Hepatic stellate cell (primary cell): ENCODE results near the gene CCDC187.

Source experiments
- DNase-seq: peaks from one replicate; pipeline ENCODE4 v3.0.0; 2011; ENCODE audit warnings: low spot score

CCDC187 gene

DNA sequence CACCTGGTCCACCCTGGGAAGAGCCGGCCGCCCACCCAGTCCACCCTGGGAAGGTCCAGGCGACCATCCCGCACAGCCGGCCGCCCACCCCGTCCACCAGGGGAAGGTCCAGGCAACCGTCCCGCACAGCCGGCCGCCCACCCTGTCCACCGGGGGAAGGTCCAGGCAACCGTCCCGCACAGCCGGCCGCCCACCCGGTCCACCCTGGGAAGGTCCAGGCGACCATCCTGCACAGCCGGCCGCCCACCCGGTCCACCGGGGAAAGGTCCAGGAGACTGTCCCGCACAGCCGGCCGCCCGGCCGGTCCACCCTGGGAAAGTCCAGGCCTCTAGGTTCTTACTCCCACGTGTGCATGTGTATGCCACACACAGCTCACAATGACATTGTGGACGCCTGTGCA is 51.6 kb downstream of the CCDC187 start:
- no peak for DNase-seq

DNA sequence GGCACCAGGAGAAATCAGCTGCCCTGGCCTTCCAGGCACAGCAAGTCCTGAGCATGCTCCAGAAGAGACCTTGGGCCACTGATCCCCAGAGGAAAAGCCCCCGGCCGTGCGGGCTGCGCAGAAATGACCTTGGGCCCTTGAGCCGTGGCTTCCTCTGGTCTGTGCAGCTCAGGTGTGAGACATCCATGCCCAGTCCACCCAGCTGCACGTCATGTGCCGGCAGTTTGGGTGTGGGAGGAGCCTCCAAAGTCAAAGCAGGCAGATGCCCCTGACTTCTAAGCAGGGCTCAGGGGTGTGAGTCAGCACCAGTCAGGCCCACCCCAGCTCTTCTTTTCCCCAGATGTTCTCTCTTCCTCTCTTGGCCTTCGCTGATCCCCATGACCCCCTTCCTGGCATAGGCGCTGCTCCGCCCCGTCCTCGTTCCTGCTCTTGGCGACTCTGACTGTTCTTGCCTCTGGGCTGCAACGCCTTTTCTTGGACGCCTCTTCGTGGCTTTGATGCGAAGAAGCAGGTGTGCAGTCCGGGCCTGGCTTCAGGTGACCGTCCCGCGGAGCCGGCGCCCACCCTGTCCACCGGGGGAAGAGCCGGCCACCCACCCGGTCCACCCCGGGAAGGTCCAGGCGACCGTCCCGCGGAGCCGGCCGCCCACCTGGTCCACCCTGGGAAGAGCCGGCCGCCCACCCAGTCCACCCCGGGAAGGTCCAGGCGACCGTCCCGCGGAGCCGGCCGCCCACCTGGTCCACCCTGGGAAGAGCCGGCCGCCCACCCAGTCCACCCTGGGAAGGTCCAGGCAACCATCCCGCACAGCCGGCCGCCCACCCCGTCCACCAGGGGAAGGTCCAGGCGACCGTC is 52.4 kb downstream of the CCDC187 start:
- no peak for DNase-seq

DNA sequence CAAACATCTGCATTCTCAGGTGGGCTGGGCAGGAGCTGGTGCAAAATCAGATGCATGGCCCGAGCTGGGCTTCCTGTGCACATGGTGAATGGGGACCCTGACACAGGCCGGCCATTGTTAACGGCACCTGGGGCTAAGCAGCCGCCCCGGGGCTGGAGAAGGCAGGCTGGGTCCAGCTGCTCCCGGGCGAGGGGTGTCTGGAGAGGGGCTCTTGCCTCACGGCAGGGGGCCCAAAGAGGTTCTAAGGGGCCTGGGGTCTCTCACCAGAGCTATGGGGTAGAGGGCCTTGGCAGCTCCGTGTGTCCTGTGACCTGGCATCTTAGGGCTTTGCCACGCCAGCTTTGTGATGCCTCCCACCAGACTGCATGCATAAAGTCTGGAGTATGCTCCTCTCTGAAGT is 53.2 kb downstream of the CCDC187 start:
- no peak for DNase-seq

DNA sequence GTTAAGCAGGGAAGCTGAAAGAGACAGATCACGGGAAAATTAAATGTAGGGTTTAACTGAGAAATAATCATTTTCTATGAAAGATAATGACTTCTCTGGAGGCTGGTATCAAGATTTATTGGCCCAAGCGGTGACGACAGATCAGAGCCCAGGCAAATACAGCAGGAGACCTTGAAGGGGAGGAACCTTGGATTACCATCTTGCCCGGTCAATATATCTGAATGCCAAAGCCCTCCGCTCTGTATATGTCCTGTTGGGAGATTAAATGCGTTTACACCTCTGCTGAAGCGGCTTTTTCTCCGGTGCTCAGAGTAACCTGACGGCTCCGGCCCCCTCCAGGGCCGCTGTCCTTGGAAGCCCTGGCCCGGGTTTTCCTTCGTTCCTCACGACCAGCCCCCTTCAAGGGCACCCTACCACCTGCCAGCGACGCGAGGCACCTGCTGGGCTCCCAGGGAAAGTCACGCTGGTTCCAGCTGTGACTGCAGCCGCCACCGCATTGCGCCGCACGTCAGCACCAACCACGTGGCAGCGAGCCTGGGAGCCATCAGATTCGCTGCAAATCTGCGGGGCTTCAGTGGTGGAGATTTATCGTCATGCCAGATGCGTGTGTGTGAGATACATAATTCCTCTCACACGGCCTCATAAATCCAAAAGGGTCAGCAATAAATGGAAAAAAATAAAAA is 53.9 kb downstream of the CCDC187 start:
- no peak for DNase-seq

DNA sequence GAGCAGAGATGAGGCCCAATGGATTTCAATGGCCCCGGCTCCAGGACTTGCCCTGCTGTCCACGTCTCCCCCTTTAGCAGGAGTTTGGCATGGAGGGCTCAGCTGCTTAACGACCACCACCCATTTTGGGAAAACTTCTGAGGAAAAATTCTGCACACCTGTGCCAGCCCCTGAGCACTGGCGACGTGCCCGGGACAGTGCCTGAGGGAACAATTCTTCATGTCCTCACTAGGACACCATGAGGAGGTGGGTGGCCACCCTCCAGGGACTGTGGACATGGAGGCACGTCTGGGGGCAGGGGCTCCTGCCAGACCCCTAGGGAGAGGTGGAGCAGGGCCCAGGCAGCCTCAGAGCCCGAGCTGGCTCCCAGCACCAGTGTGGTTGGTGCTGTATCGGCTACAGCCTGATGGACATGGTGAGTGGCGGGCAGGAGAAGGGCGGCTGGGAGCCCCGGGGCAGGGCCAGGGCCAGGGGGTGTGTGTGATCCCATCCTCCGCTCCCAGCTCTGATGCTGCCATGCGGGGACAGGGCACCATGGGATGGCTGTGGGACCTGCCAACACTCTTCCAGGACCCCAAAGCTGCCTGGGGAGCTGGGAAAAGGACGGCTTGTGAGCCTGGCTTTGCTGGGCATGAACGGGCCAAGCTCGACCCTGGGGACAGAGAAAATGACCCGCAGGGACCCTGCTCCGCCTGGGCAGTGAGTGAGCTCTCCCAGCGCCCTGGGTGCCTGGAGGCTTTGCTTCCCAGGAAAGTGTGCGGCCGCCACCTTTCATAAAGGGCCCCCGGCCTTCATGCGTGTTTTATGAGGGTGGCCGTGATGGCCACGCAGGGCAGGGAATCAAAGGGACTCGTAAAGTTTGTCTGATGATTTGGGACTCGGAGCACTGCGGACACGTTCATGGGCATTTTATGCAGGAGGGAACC is 54.7 kb downstream of the CCDC187 start:
- no peak for DNase-seq

DNA sequence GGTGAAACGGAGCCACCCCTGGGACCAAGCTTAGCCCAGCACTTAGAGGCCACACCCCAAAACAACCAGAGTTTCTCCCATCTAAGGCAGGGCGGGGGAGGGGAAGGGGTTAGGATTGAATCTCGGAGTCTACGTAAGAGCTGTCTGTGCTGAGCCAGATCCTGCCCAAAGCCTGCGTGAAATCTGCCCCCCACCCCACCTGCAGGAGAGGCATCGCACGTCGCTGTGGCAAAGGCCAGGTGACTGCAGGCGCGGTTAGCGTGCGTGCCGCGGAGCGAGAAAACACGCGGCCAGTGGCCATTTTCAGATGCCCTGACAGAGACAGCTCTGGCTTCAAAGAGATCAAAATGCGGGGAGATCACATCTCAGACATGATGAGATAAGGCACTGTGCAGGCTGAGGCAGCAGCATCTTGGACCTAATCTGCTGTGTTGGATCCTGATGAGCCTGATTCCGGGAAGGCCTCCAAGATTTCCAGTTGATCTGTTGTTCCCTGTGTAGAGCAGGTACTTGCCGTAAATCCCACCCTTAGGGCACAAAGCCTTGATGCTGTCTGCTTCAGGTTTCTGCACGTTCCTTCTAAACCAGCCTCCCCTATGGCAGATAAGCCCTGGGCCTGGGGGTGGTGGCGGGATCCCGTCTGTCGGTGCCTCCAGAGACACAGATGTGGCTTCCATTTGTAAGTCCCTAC is 55.8 kb downstream of the CCDC187 start:
- no peak for DNase-seq

DNA sequence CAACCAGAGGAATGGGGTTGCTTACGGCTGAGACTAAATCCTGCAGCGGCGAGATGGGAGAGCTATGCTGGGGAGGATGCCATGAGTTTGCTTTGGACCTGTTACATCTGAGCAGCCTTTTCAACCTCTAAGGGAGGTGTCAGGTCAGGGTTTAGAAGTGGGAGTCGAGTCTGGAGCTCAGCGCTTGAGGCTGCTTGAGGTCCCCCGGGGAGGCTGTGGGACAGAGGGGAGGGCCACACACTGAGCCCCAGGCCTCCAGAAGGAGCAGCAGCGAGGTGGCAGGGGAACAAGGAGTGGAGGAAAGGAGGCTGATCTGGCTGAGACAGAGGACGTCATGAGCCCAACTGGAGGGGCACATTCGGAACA is 56.4 kb downstream of the CCDC187 start:
- DNase-seq: no peak

DNA sequence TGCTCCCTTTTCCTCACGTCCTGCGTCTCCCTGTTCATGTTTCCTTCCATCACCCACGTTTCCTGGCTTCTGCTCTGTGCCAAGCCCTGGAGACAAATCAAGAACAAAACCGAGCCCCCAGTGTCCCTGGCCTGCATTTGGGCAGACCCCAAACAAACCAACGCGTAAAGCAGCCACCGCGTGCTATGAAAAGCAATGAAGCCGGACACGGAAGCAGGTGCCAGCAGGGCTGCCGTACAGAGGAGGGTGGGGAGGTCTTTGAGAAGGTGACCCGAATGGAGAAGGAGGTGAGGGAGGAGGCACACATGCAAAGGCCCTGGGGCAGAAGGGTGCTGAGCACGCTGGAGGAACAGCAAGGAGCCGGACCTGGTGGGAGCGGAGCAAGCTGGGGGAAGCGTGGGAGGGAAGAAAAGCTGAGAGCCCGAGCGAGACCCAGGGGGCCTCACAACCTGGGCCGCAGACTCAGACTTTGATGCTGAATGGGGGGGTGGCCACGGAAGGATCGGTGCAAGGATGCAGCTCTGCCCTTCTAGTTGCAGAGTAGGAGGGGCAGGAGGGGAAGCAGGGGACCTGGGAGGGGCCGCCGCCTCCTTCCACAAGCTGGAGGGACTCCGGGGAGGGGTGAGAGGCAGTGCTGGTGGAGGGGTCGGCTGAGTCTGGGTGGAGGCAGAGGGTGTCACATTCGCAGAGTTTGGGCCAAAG is 56.9 kb downstream of the CCDC187 start:
- no peak for DNase-seq

DNA sequence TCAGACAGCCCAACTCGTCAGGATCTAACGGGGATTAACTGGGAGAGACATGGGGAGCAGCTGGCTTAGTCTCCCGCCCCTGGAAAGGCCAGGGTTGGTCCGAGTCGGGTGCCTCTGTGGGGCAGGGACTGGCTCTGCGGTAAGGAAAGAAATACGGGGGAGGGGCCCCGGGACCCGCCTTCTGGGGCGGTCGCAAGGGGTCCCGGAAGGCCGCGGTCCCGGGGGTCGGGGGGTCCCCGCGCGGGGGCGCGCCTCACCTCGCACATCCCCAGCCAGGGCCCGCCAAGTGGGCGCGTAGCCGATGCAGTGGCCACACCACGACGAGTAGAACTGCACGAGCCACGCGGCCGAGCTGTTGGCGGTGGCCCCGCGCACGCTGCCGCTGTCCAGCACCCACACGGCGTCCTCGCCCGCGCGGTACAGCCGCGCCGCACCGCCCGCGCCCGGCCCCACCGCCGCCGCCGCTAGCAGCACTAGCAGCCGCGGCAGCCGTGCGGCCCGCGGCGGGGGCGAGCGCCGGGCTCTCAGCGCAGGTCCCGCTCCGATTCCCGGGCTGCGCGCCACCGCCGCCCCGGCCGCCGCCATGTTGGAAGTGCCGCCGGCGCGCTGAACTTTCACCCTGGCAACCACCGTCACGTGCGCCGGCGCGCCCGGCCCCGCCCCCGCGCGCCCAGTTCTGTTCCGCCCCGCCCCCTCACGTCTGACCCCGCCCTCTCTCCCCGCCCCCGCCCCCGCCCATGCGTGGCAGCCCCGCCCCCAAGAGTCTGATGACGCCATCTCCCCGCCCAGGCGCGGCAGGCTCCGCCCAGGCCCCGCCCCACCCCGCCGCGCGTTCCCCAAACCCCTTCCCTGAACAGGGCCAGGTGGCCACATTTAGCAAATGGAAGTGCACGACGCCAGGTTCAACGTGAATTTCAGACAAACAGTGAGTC is 58.4 kb downstream of the CCDC187 start, which contains the start of gene QSOX2:
QSOX2 (minus strand) TSS at position 594 of the 932 bp plus-strand sequence; CDS start at position 585, 9 bp downstream.
- DNase-seq: peak; percentile 88

DNA sequence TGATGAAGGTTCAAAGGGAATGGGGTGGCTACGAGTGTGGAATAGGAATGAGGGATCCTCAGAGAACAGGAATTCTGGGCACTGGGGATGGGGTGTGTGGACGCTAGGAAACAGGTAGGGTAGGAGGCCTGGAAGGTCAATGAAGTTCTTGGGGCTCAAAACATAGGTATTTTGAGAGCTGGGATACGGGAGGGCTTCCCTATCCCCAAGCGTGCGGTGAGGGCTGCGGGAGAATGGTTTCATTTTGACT is 59.0 kb downstream of the CCDC187 start:
- DNase-seq: no peak

DNA sequence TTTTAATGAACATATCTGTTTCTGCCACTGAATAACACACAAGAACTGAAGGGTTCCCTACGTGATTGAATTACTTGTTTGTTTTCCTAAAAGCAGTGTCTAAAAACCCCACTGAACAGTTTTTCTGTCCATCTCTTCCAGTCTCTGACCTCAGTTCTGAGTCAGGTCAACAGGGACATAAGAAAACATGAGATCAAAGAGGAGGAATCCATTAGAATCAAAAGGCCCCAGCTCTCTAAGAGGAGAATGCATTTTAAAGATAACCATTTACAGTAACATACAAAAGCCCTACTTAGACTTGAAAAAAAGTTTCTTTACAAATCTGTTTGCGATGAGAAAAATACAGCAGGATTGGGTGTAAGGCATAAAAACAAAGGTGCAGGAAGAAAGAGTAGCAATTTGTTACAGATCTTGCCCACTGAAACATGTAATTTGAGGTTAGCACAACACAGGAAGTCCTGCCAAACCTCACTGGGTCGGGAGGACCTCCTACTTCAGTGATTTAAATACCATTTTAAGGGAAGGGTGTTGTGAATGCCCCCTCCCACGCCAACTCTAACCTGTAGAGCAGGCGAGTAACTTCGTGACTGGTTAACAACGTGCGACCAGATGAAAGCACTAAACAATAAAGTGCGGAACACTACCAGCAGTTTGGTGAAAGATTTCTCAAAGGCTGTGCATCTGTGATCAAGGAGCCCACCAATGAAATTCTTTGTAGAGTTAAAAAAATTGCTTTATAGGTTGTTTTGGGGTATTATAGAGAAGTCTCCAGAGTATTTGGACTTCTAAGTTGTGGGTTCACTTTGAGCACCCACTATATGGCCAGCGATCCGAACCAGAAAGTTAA is 59.5 kb downstream of the CCDC187 start:
- no peak for DNase-seq

DNA sequence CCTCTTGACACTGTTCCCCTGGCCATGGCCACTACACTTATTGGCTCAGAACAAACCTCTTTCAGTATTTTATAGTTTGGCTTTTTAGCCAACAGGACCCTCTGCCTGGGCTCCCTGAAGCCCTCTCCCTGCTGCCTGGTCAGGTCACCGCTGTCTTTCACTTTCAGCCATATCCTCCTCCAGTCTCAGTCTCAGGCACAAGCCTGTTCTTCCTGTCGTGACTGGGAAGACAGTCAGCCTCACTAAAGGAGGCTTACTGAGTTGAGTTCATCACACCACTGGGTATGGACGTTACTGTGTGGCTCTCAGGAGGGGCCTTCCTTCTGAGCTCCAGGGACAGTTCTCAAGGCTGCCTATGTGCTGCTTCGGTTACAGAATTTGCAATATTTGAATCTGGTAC is 60.3 kb downstream of the CCDC187 start:
- DNase-seq: no peak

DNA sequence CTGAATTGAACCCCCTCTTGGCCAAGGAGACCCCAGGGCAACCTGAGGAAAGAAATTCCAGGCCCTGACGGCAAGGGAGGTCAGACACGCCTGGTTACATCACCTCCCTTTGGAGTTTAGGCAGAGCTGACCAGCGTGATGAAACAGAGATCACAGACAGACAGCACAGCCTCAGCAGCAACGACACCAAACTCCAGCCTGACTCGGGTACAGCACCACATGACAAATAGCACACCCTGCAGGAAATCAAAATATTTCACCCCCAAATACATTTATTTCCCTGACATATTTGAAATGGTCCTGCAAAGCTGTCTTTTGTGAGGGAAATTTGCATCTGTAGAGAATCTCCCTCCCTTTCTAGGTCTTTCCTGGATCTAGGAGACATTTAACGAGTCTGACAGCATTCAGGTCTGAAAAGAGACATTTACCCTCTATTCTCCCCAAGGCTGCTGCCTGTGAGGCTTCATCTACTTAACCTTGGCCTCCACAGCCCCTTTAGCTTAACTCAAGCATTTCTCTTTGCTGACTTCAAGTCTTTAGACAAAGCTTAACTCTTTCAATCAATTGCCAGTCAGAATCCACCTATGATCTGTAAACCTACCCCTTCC is 60.9 kb downstream of the CCDC187 start:
- DNase-seq: no peak

DNA sequence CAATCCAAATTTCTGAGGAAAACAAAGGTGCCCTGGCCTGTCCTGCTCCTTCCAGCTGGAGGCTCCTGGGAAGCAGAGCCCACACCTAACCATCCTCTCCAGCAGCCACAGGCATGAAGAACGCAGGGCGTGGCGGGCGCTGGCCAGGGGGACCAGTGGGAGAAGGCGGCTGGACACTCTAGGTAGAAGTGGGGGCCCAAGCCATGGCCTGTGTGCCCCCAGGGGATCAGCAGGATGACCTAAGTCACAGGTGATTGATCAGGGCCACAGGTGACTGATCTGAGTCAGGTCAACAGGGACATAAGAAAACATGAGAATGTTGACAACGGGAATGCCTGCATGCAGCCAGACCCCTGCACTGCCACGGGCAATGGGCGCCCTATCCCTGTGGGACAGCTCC is 61.6 kb downstream of the CCDC187 start:
- DNase-seq: no peak

DNA sequence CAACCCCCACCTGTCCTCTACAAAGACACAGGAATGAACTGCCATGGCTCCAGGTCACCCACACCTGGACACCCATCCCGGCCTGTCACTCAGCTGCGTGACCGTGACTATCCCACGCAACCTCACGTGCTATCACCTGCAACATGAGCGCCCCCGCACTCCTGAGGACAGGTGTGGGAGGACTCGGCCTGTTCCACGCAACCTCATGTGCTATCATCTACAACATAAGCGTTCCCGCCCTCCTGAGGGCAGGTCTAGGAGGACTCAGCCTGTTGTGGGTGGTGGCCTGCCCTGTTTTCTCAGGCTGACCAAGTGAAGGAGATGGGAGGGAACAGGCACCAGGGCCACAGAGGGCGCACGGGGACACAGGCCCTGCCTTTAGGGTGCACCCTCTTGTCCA is 62.4 kb downstream of the CCDC187 start:
- no peak for DNase-seq

DNA sequence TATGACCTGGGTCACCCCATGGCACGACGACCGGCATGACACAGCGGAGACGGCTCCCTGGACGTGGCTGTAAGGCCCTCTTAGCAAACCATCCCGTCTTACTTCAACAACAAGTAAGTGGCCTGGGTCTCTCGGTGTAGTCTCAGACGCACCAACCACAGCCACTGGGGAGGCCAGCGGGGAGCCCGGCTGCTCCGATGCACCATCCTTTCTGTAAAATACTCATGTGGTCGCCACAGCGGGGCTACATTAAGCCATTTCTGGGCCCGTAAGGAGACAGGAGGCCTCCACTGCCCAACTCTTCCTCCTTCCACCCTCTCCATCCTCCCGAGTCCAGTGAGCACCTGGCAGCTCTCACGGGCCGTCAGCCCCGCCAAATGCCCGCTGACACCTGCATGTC is 63.0 kb downstream of the CCDC187 start:
- DNase-seq: no peak

DNA sequence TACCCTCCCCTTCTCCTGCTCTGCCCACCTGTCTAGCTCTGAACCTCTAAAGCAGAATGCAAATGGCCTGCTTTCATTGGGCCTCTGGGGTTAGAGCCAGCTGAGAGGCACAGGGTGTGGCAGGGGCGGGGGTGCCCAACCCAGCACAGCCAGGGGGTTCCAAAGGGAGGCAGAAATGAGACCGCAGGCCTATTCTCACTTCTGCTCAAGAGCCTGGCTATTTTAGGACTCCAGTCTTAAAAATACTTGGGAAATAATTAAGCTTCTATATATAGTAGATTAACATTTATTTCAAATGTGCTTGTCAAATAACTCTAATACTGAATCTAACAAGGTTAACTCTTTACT is 63.9 kb downstream of the CCDC187 start:
- DNase-seq: no peak

DNA sequence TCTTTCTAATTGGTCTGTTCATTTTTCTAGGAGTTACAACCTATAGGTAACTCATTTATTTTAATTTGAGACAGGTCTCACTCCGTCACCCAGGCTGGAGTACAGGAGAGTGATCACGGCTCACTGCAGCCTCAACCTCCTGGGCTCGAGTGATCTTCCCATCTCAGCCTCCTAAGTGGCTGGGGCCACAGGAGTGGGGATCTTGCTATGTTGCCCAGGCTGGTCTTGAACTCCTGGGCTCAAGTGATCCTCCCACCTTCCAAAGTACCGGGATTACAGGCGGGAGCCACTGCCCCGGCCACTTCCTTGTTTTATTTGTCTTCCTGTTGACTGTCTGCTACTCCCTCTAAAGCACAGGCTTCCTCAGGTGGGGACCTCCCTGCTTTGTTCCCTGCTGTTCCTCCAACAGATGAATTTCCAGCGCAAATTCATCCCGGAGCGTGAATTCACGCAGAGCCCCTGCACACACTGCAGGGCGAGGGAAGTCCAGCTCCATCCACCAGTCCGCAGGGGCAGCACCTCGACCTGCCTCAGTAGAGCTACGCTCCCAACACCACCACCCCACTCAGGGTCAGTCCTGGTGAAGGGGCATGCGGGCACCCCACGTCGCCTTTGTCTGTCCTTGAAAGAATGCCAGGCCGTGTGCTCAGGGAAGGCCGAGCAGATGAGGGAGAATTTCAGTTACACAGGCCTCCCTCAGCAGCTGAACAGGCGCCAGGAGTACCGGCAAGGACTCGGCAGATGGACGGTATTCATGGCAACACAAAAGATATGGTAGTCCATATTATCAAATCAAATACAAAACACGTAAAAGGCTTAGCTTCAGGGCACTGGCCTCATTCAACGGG is 64.5 kb downstream of the CCDC187 start:
- no peak for DNase-seq
